GM21825 (cell line): ENCODE data around the gene IRX3.
"Not testable (repeated sequence)": the region's sequence is repeated elsewhere in the genome, so short reads cannot be mapped to it uniquely, and the experiment has no call there.

Source experiments
- ATAC-seq: cut with Tn5 transposase; IDR thresholded peaks from one replicate; pipeline ENCODE4 v1.9.1; 2021; ENCODE audit warnings: mild to moderate bottlenecking, moderate library complexity; ENCODE audit not compliant: unreplicated experiment

Gene IRX3

GRCh38 chr16:54280751-54281150, 5.8 kb downstream of the IRX3 start:
- ATAC-seq = no peak

DNA sequence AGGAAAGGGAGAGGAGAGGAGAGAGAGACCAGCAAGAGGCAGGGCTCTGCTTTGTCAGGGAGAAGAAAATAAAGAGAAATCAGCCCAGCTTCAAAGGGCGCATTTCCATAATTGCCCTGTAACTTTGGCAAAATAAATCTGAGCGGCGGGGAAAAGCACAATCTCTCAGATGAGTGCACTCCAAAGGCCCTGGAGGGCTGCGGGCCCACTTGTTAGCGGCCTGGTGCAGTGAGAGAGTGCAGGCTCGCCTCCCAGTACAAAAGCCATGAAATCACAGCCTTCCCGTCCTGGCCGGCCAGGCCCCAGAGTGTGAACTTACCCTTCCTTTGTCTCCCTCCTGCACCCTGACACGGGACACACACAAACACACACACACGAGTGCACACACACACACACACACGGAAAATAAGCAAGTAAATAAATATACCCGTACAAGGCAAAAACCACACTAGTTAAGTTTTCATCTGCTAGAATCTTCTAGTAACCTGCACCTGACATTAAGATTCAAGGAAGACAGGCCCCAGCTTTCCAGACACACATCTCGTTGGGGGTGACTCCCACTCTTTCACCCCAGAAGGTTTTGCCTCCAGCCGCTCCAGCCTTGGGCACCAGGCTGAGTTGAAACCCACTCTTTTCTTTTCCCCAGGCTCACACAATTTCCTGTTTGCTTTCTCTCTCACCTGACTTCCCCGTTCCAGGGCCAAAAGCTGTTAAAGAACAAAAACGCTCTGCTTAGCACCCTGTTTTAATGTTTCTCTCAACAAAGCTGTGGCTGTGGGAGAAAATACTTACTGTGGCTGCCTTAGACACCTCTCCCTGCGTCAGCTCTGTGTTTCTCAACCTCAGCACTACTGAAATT, 8.5 kb downstream of the IRX3 start:
- no peak for ATAC-seq

DNA sequence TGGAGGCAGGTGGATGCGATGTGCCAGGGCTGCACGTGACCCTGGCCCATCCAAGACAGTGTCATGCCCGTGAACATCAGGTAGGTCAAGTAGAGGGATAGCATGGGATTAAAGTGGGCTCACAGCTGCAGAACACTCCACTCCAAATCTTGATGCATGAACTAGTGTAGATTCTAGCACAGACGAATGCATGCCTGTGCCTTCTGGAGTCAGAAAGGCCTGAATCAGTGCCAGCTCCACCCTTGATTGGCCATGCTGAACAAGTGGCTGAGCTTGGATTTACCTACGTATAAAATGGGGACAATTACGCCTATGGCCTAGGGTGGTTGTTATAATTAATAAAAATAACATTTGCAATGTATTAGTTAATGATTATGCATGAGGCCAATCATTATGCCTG, 10.6 kb downstream of the IRX3 start:
- ATAC-seq = no peak

DNA sequence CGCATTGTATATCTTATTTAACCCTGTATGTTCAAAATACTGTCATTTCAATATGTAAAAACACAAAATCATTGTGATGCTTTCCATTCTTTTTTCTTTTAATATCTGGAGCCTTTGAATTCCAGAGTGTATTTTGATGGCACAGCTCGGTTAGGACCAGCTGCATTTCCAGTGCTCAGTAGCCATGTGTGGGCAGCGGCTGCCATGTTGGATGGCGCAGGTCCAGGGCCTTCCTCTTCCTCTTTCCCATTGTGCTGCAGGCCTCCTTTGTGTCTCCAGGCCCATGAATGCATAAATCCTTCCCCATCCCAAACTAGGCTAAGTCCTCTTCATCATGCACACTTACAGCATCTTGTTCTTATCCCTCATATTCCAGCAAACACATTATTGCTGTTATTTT, 13.0 kb downstream of the IRX3 start:
- no peak for ATAC-seq

DNA sequence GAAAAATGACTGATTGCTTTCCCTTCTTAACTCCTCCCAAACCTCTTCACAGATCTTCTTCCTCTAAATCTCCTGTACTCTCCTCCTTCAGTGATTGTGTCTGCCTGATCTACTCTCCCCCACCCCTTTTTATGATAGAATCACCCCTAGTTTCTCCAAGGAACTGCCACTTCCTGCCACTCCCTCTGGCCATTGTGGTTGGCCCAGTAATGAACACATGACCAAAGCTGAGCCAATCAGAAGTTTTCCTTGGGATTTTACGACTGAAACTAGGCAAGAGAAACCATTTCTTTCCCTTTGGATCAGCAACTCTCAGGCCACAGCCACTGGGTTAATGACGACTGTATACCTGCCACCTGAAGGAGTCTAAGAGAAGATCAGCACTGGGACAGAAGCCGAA, 15.9 kb downstream of the IRX3 start:
- ATAC-seq = no peak

GRCh38 chr16:54269461-54269860, 17.1 kb downstream of the IRX3 start:
- ATAC-seq = no peak

DNA sequence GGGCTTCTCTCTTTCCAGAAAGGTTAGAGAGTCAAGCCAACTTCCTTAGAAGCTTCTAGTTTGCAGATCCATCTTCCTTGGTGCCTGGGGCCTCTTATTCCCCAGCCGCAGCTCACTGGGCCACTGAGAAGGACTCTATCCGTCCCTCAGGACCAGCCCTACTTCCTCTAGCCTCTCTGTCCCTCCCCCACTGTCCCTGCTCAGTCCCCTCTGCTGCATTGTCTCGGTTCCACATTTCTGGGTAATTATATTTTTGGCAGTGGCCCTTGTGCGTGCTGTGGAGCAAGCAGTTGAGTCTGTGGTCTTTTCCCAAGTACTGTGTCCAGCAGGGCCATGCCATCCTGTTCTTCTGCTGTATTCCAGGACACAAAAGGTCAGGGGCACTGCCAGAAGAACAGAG, 17.8 kb downstream of the IRX3 start:
- no peak for ATAC-seq

- no peak for ATAC-seq
Observed at GRCh38 chr16:54268340-54268739, 18.2 kb downstream of the IRX3 start.

DNA sequence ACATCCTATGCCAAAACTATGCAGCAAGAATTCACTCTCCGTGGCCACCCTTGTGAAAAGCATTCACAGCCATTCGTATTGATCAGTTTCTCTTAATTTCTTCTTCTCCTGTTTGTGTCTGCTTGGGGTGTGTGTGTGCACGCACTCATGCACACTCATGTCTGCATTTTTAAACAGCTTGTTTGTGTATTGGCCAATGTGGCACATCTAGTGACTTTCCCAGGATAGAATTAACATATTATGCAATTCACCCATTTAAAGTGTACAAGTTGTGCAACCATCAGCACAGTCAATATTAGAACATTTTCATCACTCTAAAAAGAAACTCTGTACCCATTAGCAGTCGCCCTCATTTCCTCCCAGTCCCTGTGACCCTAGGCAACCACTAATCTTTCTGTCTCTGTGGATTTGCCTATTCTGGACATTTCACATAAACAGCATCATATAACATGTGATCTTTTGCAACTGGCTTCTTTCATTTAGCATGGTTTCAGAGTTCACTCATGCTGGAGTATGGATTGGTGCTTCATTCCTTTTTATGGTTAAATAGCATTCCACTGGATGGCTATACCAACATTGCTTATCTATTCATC, 20.1 kb downstream of the IRX3 start:
- ATAC-seq = no peak

- no peak for ATAC-seq
Observed at GRCh38 chr16:54265575-54266107, 20.9 kb downstream of the IRX3 start.

GRCh38 chr16:54253118-54253517, 33.5 kb downstream of the IRX3 start:
- ATAC-seq = no peak

DNA sequence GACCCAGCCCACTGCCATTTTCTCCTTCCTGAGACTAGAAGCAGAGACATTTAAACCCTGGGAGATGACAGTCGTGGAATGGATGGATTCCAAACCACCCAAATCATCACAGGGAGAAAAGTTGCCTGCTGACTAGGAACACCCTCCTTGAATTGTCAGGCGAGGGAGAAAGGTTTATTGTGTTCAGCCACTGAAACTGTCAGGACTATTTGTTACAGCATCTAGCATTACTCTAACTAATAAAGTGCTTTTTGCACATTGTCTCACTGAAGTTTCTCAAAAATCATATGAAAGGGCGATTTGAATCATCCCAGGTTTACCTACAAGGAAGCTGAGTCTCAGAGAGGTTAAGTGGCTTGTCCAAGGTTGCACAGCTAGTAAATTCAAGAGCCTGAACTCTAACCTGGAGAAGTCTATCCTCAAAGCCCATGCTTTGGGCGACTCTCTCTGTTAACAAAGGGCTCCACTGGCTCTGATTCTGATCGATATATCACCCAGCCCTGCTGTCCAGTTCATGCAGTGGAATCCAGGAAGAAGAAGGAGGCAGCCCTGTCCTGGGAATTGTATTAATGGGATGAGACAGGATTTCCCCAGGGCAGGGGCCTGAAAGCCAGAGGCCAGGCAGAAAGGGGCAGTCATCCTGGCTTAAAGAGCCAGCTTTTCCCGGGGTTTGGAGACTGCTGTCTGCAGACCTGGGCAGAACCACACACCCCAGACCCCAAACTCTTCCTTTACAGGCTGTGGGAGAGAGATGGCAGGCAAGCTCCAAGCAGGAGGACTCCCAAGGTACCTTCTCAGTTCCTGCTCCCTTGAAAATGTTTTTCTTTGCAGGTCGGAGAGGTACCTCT, 37.5 kb downstream of the IRX3 start:
- ATAC-seq = no peak

DNA sequence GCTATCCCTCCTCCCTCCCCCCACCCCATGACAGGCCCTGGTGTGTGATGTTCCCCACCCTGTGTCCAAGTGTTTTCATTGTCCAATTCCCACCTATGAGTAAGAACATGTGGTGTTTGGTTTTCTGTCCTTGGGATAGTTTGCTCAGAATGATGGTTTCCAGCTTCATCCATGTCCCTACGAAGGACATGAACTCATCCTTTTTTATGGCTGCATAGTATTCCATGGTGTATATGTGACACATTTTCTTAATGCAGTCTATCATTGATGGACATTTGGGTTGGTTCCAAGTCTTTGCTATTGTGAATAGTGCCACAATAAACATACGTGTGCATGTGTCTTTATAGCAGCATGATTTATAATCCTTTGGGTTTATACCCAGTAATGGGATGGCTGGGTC, 38.9 kb downstream of the IRX3 start:
- not testable (repeated sequence) for ATAC-seq

DNA sequence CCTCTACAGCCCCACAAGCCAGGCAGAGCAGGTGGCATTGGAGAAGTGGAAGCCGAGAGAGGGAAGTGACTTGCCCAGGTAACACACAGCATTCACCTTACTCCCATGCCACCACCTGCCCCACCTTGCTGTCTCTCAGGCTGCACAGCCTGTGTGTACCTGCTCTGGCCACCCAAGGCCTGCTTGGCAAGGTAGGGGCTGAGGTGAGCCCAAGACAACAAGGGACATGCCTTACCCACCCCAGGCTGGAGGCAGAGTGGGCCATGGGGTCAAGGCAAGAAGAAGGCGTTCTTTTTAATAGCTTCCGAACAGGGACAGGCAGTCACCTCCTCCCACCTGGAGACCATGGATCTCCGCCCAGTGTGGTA, 40.1 kb downstream of the IRX3 start:
- no peak for ATAC-seq

DNA sequence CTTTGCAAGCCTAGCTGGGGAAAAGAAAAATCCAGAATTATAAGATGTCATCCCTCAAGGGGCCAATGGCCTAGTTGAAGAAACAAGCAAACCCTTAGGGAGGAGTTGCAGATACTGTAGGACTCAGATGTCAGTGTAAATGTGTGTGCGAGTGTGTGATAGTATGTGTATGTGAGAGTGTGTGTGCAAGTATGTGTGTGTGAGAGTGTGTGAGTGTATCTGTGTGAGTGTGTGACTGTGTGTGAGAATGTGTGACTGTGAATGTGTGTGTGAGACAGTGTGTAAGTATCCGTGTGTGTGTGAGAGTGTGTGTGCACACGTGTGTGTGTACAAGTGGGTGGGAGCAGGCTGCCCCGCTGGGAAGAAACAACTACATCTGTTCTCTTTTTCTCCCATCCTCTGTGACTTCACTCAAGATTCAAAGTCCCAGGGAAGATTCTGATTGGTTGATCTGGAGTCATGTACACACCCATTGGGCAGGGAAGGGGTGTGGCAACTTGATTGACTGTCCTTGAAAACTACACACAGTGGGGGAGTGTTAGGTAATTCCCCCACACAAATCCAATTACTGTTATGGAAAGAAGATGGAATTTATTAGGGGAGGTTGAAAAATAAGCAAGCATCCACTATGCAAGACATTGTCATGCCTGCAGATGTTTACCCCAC, 40.7 kb downstream of the IRX3 start:
- ATAC-seq = no peak

DNA sequence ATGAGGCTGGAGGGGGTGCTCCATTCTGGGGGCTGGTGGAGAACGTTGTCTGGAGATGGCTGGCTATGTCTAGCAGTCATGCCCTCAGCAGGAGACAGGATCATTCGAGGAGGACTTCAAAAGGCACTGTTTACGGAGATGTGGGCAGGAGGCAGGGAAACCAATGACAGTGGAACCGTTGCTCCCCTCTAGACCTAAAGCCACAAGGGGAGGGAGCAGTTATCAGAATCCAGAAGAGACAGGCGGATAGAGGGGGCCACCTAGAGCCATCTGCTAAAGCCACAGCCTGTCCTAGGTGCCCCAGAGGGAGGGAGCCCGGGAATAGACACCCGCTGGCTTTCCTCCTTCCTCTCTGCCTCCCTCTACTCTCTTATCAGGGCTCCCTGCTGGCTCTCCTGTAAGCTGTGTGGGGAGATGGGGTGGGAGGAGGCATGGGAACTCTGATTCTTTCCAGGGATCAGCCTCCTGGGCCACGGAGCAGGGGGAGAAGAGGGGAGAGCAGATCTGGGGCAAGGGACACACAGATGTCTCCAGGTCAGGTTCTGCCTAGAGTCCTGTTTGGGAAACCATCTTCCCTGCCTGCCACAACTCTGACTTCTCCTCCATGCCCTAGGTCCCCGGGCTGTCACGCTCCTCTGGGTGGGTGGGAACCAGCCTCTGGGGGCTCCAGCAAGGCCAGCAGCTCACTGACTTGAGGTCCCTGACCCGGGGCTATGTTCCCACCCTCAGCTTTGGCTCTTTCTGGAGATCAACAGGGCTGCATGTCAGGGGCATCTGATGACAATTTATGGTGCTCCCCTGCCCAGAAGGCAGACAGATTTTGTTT, 42.3 kb downstream of the IRX3 start:
- no peak for ATAC-seq

DNA sequence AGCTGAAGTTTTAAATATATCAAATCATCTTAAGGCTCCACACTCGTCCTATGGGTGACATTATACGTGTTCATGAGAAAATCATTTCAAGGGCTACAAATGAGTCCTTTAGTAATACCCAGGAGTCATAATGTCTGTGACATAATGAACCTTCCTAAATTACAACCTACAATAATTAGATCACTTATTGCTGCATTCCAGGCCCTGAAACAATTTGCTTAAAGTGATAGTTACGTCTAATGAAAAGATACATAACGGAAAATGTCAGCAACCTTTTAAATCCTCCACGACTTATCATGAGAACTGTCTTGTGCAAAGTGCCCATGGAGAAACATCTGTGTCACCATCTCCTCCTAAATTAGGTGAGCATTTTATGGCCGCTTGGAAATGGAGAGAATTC, 43.4 kb downstream of the IRX3 start:
- no peak for ATAC-seq

GRCh38 chr16:54242199-54242598, 44.4 kb downstream of the IRX3 start:
- ATAC-seq = no peak

GRCh38 chr16:54241525-54241924, 45.1 kb downstream of the IRX3 start:
- ATAC-seq = no peak
